HL-60 (cell line): ENCODE results near the gene DEDD.

Source experiments
- DNase-seq, 2 experiments: peaks; one replicate each; pipeline ENCODE4 v3.0.0-alpha.2; 2010 to 2020; ENCODE audit warnings: low read depth in 1 of 2, low spot score in 1 of 2
- H3K27ac ChIP-seq: fragments of 250-450 bp; sonication (Bioruptor Pico); replicated peaks from 2 replicates; pipeline ENCODE4 v1.5.1; 2020; ENCODE audit warnings: mild to moderate bottlenecking, moderate library complexity
- H3K27me3 ChIP-seq: fragments of 250-450 bp; sonication (Bioruptor Pico); 2 replicates; pipeline ENCODE4 v1.5.1; 2021; ENCODE audit warnings: mild to moderate bottlenecking, moderate library complexity; ENCODE audit not compliant: insufficient read depth, poor library complexity, severe bottlenecking
- H3K4me3 ChIP-seq: replicated peaks from 2 replicates; pipeline ENCODE4 v1.5.1; 2011; ENCODE audit warnings: mild to moderate bottlenecking, control low read depth, low read length; ENCODE audit not compliant: insufficient read depth
- CTCF ChIP-seq: IDR thresholded peaks from one replicate; pipeline ENCODE4 v1.5.1; 2011; ENCODE audit warnings: low read length, control low read depth, inconsistent platforms; ENCODE audit not compliant: insufficient read depth
- GABPA ChIP-seq: IDR thresholded peaks from 2 replicates; pipeline ENCODE4 v1.6.1; 2012; ENCODE audit warnings: low read depth
- POLR2AphosphoS5 ChIP-seq: IDR thresholded peaks from 2 replicates; pipeline ENCODE4 v1.6.1; 2012; ENCODE audit warnings: low read depth
- REST ChIP-seq: IDR thresholded peaks from 2 replicates; pipeline ENCODE4 v1.6.1; 2012; ENCODE audit warnings: low read depth; ENCODE audit not compliant: insufficient replicate concordance
- SPI1 ChIP-seq: IDR thresholded peaks from 2 replicates; pipeline ENCODE4 v1.6.1; 2012; ENCODE audit warnings: low read depth, mild to moderate bottlenecking, borderline replicate concordance

The DEDD gene

GRCh38 chr1:161082483-161082882, 50.0 kb downstream of the DEDD start:
- Histone ChIP-seq H3K4me3 (no peak overlapping the region), H3K27ac (no peak overlapping the region), H3K27me3 (no peaks in the 10 kb centered on the region)
- DNase-seq = no peak
- no peak for TF ChIP-seq SPI1
- TF ChIP-seq CTCF = no peak
- TF ChIP-seq POLR2AphosphoS5 = no peak
- TF ChIP-seq GABPA = no peak
- TF ChIP-seq REST = no peak

- no peak overlapping the region for H3K4me3 ChIP-seq
- no peak for DNase-seq
- no peak overlapping the region for H3K27ac ChIP-seq
- H3K27me3 ChIP-seq = no peaks in the 10 kb centered on the region
- TF ChIP-seq CTCF = no peak
- TF ChIP-seq POLR2AphosphoS5 = no peak
- TF ChIP-seq SPI1 = no peak
- TF ChIP-seq GABPA = no peak
- no peak for TF ChIP-seq REST
These were observed 50.9 kb downstream of the DEDD start for GRCh38 chr1:161081519-161081918.

DNA sequence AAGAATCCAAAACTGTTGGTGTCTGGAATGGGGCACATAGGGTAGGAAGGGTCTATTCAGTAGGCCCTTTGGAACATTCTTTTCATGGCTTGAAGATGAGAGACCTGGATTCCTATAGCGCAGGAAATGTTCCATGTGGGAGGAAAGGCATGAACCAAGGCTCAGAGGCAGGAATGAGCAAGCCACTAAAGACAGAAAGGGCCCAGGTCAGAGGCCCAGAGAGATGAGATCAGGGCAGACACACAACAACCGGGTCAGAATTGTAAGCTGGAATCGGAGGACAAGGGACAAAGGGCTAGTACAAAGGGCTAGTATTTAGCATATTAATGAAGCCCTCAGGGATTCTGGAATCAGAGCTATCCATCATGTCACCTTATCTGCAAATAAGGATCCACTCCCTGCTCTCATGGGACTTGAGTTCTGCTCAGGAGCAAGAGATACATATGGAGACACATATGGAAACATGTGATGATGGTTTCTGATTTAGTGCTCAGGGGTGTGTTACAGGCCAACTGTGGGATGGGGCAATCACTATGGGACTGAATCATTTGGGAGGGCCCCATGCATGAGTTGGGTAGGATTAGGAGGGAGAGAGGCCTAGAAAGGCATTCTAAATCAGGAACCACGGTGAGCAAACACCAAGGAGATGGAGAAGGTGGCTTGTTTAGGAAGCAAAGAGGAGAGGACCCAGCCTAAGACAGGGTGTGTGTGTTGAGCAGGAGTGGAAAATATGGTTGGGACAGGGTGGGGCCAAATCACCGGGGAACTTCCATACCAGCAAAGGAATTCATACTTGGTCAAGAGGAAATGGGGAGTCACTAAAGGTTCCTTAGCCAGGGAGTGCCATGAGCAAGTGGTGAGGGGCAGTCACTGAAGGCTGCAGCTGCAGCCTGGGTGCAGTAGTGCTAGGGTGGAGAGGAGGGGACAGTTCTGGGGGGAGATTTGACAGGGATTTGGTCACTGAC, 51.7 kb downstream of the DEDD start:
- Histone ChIP-seq H3K27me3 (no peaks in the 10 kb centered on the region), H3K27ac (no peak overlapping the region), H3K4me3 (no peak overlapping the region)
- DNase-seq = no peak
- TF ChIP-seq REST (no peak), CTCF (no peak), GABPA (no peak), SPI1 (no peak), POLR2AphosphoS5 (no peak)
